Activated T-cell treated with anti-CD3 and anti-CD28 coated beads, Interleukin-2, amount 50 U/mL, for 48 hours (primary cell): ENCODE data around the gene MXRA8.
"Not testable (repeated sequence)": the region's sequence is repeated elsewhere in the genome, so short reads cannot be mapped to it uniquely, and the experiment has no call there.

Experiments
- DNase-seq, 2 experiments: peaks; one replicate each; pipeline ENCODE4 v3.0.0-alpha.2; 2020

The MXRA8 gene

GRCh38 chr1:1318777-1319645, 39.3 kb downstream of the MXRA8 start:
- DNase-seq, result no peak

GRCh38 chr1:1318131-1318652, 40.2 kb downstream of the MXRA8 start:
- DNase-seq, result no peak

- no peak for DNase-seq
Measured at GRCh38 chr1:1317420-1317819, 40.9 kb downstream of the MXRA8 start.

GRCh38 chr1:1316199-1316598, 42.2 kb downstream of the MXRA8 start:
- DNase-seq, result not testable (repeated sequence)

- no peak for DNase-seq
Measured at GRCh38 chr1:1315435-1315954, 42.9 kb downstream of the MXRA8 start.

GRCh38 chr1:1314678-1315335, 43.5 kb downstream of the MXRA8 start:
- DNase-seq, result no peak

- DNase-seq, result no peak
Measured at GRCh38 chr1:1314237-1314586, 44.1 kb downstream of the MXRA8 start.

GRCh38 chr1:1313500-1314236, 44.7 kb downstream of the MXRA8 start:
- DNase-seq, result no peak

GRCh38 chr1:1312450-1313314, 45.7 kb downstream of the MXRA8 start:
- no peak for DNase-seq

GRCh38 chr1:1311107-1312104, 46.9 kb downstream of the MXRA8 start:
- no peak for DNase-seq

GRCh38 chr1:1310476-1311053, 47.8 kb downstream of the MXRA8 start:
- DNase-seq, result no peak

- no peak for DNase-seq
Measured at GRCh38 chr1:1310109-1310385, 48.3 kb downstream of the MXRA8 start.

GRCh38 chr1:1309251-1310108, 48.9 kb downstream of the MXRA8 start:
- peak; percentile 47 to 53 for DNase-seq

GRCh38 chr1:1308756-1309250, 49.6 kb downstream of the MXRA8 start:
- DNase-seq, result peak in 1 of 2 experiments; percentile 45

- peak; percentile 93 to 94 for DNase-seq
Measured at GRCh38 chr1:1307923-1308755, 50.2 kb downstream of the MXRA8 start, which contains the start of the genes ACAP3 and PUSL1. TSS of gene ACAP3 (minus strand) at chr1:1307930. CDS start at chr1:1307815, 115 bp downstream. TSS of gene PUSL1 (plus strand) at chr1:1308597. CDS start at chr1:1308644, 47 bp downstream.

GRCh38 chr1:1307261-1307922, 51.0 kb downstream of the MXRA8 start:
- DNase-seq, result peak in 1 of 2 experiments; percentile 42

GRCh38 chr1:1306661-1307260, 51.6 kb downstream of the MXRA8 start:
- DNase-seq, result peak in 1 of 2 experiments; percentile 41
